ENCODE data around the gene BCCIP.

- no peak for TF ChIP-seq POLR2AphosphoS5 (IDR thresholded peaks at IDR 0.05)
- TF ChIP-seq EP300 (IDR thresholded peaks at IDR 0.05), result no peak
These were observed 25.9 kb upstream of the BCCIP start for GRCh38 chr10:125797424-125797823.
